ENCODE data around the gene DUSP6.
A peak's percentile ranks its signal among the peaks of the same experiment; 100 is the strongest.

DUSP6 gene, protein sequence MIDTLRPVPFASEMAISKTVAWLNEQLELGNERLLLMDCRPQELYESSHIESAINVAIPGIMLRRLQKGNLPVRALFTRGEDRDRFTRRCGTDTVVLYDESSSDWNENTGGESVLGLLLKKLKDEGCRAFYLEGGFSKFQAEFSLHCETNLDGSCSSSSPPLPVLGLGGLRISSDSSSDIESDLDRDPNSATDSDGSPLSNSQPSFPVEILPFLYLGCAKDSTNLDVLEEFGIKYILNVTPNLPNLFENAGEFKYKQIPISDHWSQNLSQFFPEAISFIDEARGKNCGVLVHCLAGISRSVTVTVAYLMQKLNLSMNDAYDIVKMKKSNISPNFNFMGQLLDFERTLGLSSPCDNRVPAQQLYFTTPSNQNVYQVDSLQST
- 1.6 to 27.0 (median 5.0) reads per million in 4 experiments for total RNA-seq

DNA sequence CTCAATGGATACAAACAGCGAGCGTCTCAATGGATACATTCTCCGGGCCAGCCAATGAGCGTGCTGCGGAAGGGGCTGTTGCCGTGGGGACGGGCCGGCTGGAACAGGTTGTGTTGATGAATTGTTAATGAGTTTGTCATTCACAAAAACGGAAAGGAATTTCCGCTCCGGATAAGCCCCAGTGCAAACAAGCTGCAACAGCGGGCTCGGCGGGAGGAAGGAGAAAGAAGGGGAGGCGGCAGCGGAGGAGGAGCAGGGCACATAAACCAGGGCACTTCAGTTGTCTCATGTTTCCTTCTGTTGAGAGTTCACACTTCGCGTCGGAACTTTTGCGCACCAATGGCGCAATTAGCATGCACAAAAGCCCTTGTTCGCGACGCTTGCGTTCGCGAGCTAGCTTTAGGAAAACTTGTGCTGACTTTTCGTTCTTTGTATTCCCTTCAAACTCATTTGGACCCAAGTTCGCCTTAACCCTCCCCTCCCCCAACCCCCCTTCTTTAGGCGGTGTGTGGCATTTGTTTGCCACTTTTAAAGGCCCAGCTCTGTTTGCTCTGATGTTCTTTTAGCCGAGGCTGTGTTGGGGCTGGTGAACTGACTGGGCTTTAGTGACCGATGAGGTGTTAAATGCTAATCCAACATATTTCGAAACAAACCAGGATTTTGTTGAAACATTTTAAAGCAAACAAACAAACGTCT is at the start of gene DUSP6:
Gene DUSP6, minus strand, starts transcription at position 10 of the 696 bp plus-strand sequence. CDS start 462 bp downstream, outside the sequence.
- DNase-seq = peak; percentile 38

DNA sequence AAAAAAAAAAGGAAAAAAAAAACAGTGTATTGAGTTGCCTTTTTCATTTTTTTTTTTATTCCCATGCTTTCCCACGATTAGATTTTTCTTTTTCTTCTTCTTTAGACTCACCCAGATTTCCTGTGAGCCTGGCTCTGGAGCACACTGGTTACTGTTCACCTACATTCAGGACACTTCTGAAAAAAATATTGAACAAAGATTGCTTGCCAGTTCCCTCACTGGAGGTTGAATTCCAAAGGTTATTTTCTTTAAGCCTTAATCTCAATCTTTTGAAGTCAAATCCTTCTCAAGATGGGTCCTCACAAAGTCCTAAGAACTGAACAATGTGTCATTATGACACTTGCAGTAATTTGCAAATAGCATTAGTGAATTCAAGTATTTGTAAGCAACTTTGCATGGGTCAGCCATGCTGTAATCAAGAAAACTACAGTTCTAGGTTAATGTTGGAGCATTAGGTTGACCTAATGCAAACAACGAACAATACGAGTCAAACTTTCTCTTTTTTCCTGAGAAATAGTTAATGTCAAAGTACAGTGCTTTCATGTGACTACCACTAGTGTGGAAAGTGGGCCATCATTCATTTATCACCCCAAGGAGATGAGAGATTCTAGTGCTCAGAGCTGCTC is 49.2 kb upstream of the DUSP6 start:
- no peak for DNase-seq

DNA sequence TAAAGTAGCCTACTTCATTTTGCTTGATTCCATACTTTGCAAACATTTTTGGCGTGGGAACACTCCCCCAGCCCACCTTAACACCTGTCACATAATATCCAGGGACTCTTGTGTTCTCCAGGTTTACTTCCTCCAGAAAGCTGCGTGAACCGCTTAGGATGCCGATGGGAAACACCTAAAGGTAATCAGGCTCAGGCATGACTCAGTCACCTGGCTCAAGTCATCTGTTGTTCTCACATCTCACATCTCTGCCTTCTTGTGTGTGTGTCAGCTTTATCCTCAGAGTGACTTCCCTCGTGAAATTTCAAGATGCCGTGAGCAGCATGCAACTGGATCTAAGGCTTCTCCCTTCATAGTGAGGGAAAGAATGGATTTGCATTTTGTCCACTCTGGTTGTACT is 48.1 kb upstream of the DUSP6 start:
- no peak for DNase-seq

DNA sequence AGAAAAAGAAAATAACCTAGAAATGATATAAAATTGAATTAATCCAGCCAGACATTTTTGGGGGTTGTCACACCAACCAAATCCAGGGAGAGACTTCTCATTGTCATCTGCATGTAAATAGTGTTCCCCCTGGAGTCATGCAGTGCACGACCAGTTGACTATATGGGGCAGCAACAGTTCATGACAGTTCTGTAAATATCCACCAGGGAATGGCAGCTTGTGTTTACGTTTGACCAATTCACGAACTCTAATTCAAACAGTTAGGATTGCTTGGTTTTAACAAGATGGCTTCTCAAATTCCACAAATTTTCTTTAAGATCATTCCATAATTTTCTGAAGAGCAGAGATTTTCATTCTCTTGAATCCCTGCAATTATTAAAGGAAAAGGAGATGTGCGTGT is 43.4 kb upstream of the DUSP6 start:
- DNase-seq = no peak

DNA sequence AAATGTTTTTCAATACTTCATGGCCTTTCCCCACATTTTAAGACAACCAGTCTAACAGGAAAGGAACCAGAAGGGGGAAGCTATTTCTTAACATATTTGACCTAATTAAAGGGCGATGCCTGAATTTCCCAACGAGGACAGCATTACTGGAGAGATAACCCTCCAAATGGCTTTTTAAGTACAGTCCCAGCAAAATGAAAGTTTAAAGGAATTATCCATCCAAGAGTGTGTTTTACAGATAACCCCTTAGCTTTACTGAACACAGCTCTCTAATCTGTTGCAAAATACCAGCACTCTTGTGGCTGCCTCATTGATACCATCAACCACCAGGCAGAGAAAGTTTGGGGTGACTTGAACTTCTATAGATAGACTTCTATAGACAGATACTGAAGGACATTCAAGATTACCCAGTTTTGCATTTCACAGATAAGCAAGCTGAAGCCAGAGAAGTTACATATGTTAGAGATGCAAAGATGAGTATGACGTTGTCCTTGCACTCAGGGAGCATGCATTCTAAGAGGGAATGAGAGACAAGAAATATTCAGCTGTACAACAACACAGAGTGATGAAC is 41.3 kb upstream of the DUSP6 start:
- DNase-seq = no peak

DNA sequence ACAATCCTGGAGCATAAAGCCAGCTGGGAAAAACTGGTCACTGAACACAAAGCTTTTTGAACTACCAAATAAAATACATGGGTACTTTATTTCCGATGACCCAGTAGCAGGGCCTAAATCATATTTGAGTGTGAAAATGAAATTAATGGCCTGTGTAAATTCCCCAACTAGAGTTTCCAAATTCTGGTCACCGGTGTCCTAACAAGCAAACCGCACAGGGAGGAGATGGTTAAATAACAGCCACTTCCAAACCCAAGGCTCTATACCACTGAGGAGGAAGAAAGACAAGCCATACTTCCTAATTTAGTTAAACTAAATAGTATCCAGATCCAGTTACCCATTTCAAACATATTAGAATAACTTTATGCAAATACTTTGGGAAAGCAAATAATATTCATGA is 40.1 kb upstream of the DUSP6 start:
- no peak for DNase-seq

DNA sequence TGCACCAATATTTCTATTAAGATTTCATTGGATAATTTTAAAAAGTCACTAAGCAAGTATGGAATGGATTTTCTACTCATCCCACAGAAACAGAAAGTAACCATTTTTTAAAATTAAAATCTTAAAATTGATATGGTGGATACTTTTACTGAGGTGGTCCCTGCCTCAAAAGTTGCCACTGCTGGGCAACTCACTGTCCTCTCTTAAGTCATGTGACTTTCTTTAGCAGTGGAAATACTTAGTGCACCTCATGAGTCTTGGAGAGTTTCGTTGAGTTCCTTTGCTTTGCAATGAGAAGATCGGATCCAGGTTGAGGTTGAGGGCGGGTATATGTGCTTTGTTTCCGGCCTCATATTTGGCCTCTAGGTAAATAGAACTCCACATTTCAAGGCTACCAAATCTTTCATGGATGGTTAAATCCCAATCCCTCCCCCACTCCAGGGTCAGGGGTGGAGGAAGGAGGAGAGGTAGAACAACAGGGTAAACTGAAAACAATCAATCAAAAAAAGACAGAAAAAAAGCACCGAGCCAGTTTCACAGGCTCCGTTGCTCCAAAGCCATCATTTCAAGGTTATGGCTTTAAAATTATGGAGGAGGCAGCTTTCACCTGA is 39.5 kb upstream of the DUSP6 start:
- no peak for DNase-seq

DNA sequence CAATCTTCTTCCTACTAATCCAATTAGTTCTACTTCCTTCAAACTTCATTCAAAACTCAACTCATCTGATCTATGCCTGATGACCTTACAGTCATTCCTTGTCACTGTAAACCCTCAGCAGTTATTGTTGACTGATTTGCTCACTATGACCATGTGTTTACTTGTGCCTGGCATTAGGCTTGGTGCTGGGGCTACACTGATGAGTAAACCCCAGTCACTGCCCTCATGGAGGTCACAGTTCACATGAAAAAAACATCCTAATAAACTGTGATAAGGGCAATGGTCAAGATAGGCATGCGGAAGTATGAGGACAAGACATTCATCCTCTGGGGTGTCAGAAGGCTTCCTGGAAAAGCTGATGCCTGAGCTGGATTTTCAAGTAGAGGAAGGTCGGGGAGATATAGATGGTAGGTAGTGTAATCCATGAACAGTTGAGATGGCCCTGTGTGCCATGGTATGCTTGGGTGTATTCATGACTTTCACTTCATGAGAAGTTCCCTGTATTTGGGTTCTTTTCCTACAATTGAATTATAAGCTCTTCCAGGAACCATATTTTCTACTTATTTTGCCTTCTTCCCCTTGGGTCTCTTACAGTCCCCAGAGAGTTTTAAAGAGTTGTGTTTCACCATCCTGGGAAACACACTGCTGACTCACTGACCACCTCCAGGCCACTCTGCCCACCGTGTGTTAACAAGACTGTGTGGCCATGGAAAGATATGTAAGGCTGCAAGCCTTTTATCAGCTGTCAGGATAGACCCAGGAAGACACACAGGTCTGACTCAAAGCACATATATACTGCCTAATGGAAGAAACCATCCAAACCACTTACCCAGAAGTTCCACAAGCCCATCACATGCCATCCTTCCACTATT is 38.7 kb upstream of the DUSP6 start:
- no peak for DNase-seq

DNA sequence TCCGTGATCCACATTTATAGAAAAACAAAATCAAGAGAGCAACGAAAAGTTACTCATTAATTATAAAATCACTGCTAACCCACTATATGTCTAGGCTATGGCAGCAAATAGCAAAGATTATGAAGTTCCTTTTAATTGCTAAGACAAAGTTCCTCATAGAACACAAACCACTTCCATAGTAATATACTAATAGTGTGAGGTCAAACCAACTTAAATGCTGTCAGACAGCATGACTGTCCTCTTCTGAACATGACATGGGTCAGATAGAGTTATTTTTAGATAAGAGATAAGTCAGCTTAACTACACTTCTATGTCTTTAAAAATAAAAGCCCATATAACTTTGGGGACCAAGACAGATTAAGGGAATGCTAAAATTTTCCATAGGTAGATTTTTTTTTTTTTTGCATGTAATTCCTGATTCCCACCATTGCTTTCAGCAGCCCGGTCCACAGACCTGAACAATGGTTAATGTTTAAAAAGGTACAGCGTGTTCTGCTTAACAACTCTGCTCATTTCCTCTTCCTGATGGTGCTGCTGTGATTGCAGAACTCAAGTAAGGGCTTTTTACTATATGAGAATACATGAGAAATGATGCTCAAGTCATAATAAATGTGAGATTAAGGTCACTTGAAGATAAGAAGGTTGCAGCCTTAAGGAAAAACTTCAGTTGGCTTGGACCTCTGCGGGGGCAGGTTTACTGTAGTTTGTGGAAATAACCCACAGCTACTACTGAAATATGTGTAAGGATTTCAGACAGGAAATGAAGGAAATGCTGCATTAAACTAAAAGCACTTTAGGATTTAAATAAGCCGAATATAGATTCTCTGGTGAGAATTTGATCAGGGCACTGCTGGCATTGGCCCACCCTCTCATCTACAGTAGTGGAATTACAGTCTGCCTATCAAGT is 37.7 kb upstream of the DUSP6 start:
- DNase-seq = no peak

DNA sequence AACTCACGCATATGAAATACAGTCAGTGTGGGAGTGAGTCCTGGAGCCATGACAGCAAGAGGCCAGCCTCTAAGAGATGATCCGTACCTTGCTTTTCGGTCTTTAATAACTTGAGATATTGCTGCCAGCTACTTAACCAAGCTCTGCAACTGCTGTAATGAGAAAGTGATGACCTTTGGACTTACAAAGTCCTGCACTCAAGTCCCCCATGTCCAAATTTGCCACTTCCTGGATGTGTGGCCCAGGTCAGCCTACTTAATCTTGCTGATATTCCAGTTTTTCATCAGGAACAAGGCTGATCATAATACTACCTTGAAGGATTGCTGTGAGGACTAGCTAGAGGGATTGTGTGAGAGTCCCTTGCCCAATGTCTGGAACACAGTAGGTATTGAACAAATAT is 33.8 kb upstream of the DUSP6 start:
- DNase-seq = no peak

DNA sequence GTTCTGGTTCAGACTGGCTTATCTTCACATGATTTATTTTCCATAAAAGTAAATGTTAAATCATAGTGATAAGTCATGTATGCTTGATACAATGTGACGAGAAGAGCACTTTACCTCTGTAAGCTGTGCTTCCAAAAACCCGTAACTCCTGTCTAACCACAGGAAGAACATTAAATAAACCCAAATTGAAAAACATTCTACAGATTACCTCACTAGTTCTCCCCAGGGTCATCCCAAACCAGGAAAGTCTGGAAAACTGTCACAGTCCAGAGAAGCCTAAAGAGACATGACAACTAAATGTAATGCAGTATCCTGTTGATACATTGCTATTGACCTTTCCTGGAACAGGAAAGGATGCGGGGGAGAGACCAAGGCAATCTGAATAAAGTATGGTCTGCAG is 32.5 kb upstream of the DUSP6 start:
- no peak for DNase-seq

DNA sequence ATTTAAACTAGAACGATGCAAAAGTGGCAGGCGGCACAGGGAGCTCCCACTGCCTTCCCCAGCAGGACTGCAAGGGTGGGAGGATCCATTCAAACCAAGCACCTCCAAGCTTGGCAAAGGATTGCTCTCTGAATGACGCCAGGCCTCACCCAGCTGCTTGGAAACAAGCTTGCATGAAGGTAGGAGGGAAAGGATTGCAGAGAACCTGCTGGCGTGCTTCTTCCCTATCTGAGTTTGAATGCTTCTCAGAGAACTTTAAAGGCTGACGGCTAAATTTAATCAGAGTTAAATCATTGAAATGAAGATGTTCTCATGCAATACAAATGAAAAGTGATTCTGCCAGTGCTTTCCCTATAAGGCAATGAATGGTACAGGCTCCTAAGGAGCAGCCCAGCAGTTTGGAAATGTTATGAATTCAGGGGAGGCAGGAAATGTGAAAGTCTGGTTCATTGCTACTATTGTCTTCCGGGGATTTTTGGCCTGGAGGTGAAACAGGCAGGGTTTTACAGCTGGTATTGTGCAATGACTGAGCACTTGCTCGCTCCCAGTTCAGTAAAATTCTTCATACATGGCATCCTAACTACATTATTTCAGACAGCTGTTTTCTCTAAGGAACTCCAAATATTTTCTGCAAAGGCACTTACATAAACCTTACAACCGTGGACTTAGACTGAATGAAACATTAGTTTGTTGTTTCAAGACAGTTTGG is 31.9 kb upstream of the DUSP6 start:
- DNase-seq = no peak

DNA sequence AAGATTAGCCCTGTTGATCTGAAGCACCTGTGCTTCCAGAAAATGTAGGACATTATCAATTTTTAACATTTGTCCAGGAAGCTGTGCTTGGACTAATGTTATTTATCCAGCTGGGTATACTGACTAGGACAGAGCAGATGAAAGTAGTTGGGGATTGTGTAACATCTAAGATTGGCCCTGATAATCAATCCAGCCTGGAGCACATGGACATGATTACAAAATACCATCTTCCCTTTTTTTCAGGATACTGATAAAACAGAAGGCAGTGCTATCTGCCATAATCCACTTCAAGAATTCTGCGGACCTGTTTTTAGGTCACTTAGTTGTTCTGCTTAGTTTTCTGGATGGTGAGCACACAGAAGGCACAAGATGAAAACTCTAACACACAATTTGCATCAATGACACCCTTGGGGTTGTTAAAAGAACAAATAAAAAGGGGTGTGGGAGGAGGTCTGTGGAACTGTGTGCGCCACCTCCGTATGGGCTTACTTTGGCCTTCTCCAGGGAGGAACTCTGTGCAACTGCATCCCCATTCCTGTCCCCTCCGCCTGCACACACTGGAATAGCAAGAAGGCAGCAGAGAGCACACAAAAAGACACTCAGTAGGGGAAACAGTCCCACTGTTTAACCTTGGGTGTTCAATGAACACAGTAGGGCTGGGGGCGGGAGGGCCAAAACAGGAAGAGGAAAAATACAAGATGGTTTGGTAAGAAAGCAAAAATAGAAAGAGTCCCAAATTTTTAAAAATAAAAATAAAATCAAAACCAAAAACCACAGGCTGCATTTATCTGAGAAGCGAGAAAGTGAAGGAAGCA is 31.1 kb upstream of the DUSP6 start:
- DNase-seq = no peak

DNA sequence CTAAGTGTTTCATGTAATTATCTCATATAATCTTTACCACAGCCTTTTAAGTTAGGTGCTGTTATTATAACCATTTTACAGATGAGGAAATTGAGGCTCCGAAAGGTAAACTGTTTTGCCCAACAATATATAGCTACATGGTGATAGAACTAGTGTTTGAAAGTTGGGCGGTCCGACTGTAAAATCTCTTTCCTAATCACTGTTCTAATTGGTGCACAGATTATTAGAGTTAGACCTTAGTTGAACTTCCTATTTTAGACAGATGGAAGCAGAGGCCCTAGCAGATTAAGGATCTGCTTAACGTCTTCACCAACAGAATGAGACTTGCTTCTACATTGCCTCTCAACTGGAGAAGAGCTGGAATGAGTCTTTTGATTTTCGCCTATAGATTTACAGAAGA is 30.0 kb upstream of the DUSP6 start:
- DNase-seq = no peak

DNA sequence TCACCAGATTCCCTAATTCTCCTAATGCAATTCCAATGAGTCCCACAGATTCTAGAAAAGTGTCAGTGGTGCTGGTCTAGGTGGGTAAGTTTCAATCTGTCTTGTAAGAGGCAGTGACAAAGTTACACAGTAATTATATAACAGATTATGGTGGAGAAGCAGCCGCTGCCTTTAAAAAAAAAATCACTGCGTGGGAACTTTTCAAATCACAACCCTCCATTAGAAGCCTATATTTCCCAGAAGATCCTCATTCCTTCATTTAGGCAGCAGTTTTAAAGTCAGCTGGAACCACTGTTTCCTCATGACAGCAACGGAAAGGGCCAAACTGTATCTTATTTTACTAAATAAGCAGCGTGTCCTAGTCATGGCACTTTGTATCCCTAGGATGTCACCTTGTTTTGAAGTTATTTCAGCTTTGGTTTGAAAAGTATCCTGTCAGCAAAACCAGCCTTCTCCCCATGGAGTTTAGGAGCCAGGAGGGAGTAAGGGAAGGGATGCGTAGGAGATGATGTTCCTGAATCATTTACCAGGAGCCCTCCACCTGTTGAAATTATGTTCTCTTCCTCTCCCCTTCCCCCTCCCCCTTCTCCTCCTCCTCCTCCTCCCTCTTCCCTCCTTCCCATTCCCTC is 27.7 kb upstream of the DUSP6 start:
- DNase-seq = no peak

DNA sequence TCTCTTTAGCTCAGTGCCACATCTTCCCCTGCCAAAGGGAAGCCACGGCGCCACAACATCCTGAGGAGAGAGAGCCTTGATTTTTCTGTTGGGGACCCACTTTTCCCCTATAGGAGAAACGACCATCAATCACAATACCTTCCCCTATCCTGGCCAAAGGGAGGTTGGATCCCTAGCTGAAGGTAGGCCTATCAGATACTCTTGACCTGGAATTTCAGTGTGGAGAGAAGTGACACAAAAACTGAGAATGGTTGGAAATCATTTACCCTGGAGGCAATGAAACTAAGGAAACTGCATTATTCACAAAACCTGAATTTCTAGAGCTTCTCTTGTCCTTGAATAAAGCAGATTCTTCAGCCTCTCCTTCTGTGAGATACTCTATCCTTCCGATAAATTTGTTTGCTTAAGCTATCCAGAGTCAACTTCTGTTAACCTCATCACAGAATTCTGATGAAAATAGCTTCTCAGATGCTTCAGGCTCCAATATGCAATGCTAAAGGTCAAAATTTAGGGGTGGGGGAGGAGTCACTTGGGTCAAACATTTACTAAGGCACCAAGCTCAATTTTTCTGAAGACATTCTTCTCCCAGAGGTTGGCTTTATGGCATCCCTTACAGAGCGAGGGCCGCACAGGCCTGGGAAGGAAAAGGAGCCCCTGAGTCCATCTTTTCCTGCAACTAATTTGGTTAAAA is 27.0 kb upstream of the DUSP6 start:
- DNase-seq = no peak

DNA sequence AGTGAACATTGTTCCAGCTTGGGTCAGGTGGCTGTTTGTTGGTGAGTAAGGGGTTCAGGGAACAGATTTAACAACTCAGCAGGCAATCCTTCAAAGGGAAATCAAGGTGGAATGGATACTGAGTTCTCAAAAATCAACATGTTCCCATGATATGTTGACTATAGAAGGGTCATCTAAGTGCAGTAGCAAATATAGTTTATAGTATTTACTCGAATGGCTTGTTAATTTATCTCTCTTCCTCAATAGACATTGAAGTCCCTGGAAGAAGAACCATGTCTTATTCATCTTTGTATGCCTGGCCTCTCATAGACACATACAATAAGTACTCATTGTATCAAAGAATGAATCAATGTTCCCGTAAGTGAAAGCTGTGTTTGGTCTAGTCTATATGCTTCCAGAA is 24.5 kb upstream of the DUSP6 start:
- no peak for DNase-seq

DNA sequence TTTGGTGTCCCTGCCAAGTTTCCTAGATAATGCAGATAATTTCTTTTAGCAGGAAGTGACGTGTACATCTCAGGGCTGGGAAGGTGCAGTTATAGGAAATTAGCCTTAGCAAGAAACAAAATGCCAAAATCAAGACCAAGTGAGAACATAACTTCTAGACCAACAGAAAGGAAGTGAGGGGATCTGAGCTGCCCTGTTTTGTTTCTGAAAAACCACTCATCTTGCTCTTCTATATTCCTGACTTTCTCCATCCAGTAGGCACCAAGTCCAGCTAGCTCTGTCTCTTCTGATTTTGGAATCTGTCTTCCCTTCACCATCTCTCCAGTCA is 23.9 kb upstream of the DUSP6 start:
- no peak for DNase-seq

All from effector CD8-positive, alpha-beta T cell (primary cell).